Astrocyte (in vitro differentiated cells and primary cell): Measurements from ENCODE around the gene NMNAT3. TPM values are rescaled to one million over a fixed set of nuclear protein-coding genes. Genes with fewer than 3 reads are reported as not detected.

Experiments
- DNase-seq: peaks from one replicate; pipeline ENCODE4 v3.0.0-alpha.2; 2010; ENCODE audit warnings: low read depth
- FAIRE-seq: peaks from 2 replicates; lab custom pipeline; 2011; peaks lifted over from hg19 to GRCh38; lab: Jason Lieb, UNC
- H2AFZ ChIP-seq: 2 replicates; pipeline ENCODE4 v1.6.0; 2012; ENCODE audit warnings: low read depth, low read length, inconsistent platforms
- H3K27ac ChIP-seq: 2 replicates; pipeline ENCODE4 v1.5.1; 2011; ENCODE audit warnings: low read depth, low read length, inconsistent platforms
- H3K27me3 ChIP-seq: 2 replicates; pipeline ENCODE4 v1.6.0; 2011; ENCODE audit warnings: low read length, inconsistent platforms; ENCODE audit not compliant: insufficient read depth
- H3K36me3 ChIP-seq: 2 replicates; pipeline ENCODE4 v1.5.1; 2011; ENCODE audit warnings: low read length, inconsistent platforms; ENCODE audit not compliant: insufficient read depth
- H3K4me1 ChIP-seq: 2 replicates; pipeline ENCODE4 v1.5.1; 2011; ENCODE audit warnings: low read length, inconsistent platforms; ENCODE audit not compliant: insufficient read depth
- H3K4me2 ChIP-seq: 2 replicates; pipeline ENCODE4 v1.6.0; 2012; ENCODE audit warnings: low read length, inconsistent platforms
- H3K4me3 ChIP-seq: 2 replicates; pipeline ENCODE4 v1.5.1; 2011; ENCODE audit warnings: low read depth, mild to moderate bottlenecking, low read length, inconsistent platforms; ENCODE audit not compliant: insufficient read depth
- H3K79me2 ChIP-seq: 2 replicates; pipeline ENCODE4 v1.6.0; 2012; ENCODE audit warnings: mild to moderate bottlenecking, low read length, inconsistent platforms; ENCODE audit not compliant: insufficient read depth
- H3K9ac ChIP-seq: 2 replicates; pipeline ENCODE4 v1.6.0; 2012; ENCODE audit warnings: mild to moderate bottlenecking, low read length, inconsistent platforms
- H3K9me3 ChIP-seq: 2 replicates; pipeline ENCODE4 v1.5.1; 2012; ENCODE audit warnings: low read depth, mild to moderate bottlenecking, low read length, inconsistent platforms; ENCODE audit not compliant: insufficient read depth
- H4K20me1 ChIP-seq: 2 replicates; pipeline ENCODE4 v1.6.0; 2012; ENCODE audit warnings: low read length, inconsistent platforms; ENCODE audit not compliant: insufficient read depth
- H3K27ac Mint-ChIP-seq: one replicate; pipeline ENCODE4 v1.8.0; 2021; ENCODE audit warnings: mild to moderate bottlenecking, mixed read lengths; ENCODE audit not compliant: unreplicated experiment
- H3K27me3 Mint-ChIP-seq: one replicate; pipeline ENCODE4 v1.8.0; 2021; ENCODE audit warnings: low read depth, mixed read lengths; ENCODE audit not compliant: unreplicated experiment
- H3K36me3 Mint-ChIP-seq: one replicate; pipeline ENCODE4 v1.8.0; 2021; ENCODE audit warnings: low read depth, mixed read lengths; ENCODE audit not compliant: unreplicated experiment
- H3K4me1 Mint-ChIP-seq: one replicate; pipeline ENCODE4 v1.8.0; 2021; ENCODE audit warnings: low read depth, mixed read lengths; ENCODE audit not compliant: unreplicated experiment
- H3K4me3 Mint-ChIP-seq: one replicate; pipeline ENCODE4 v1.8.0; 2021; ENCODE audit warnings: mild to moderate bottlenecking, moderate library complexity, mixed read lengths; ENCODE audit not compliant: unreplicated experiment
- H3K9me3 Mint-ChIP-seq: one replicate; pipeline ENCODE4 v1.8.0; 2021; ENCODE audit warnings: mild to moderate bottlenecking, mixed read lengths; ENCODE audit not compliant: unreplicated experiment
- EZH2 ChIP-seq: IDR thresholded peaks from 2 replicates; pipeline ENCODE4 v1.6.1; 2012; ENCODE audit warnings: mild to moderate bottlenecking, low read length, inconsistent platforms; ENCODE audit not compliant: insufficient read depth
- total RNA-seq: library from RNA; stranded (reverse); gene quantifications from 2 replicates; pipeline ENCODE4 v1.2.1, GENCODE V29; 2021
- TF ChIP-seq, protein P1 (sequence below): IDR thresholded peaks from 2 replicates; pipeline ENCODE4 v1.5.1; 2011; ENCODE audit warnings: low read depth, mild to moderate bottlenecking, inconsistent platforms, low read length, moderate library complexity; ENCODE audit not compliant: insufficient read depth

The NMNAT3 gene
- total RNA-seq, 1 donor from 2014 or later: 1.3 TPM

DNA sequence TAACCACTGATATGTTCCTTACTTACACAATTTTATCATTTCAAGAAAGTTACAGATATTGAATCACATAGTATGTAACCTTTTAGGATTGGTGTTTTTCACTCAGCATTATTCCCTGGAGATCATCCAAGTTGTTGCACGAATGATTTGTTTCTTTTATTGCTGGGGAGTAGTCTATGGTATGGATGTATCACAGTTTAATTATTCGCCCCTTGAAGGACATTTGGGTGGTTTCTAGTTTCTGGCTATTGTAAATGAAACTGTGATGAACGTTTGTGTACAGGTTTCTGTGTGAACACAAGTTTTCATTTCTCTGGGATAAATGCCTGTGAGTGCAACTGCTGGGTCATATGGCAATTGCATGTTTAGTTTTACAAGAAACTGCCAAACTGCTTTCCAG, 68.8 kb downstream of the NMNAT3 start:
- no peak overlapping the region for H3K27ac Mint-ChIP-seq
- H3K4me3 Mint-ChIP-seq: no peak overlapping the region
- no peaks in the 10 kb centered on the region for H3K27me3 Mint-ChIP-seq
- DNase-seq (no peak), FAIRE-seq (no peak)
- Histone ChIP-seq H3K27ac (no peak overlapping the region), H4K20me1 (no peaks in the 10 kb centered on the region), H3K79me2 (no peaks in the 10 kb centered on the region), H3K36me3 (no peaks in the 10 kb centered on the region), H3K4me3 (no peak overlapping the region), H2AFZ (no peak overlapping the region), H3K4me2 (no peak overlapping the region), H3K4me1 (no peaks in the 10 kb centered on the region), H3K27me3 (no peaks in the 10 kb centered on the region), H3K9ac (no peak overlapping the region), H3K9me3 (no peaks in the 10 kb centered on the region)
- no peaks in the 10 kb centered on the region for H3K36me3 Mint-ChIP-seq
- TF ChIP-seq, protein P1, sequence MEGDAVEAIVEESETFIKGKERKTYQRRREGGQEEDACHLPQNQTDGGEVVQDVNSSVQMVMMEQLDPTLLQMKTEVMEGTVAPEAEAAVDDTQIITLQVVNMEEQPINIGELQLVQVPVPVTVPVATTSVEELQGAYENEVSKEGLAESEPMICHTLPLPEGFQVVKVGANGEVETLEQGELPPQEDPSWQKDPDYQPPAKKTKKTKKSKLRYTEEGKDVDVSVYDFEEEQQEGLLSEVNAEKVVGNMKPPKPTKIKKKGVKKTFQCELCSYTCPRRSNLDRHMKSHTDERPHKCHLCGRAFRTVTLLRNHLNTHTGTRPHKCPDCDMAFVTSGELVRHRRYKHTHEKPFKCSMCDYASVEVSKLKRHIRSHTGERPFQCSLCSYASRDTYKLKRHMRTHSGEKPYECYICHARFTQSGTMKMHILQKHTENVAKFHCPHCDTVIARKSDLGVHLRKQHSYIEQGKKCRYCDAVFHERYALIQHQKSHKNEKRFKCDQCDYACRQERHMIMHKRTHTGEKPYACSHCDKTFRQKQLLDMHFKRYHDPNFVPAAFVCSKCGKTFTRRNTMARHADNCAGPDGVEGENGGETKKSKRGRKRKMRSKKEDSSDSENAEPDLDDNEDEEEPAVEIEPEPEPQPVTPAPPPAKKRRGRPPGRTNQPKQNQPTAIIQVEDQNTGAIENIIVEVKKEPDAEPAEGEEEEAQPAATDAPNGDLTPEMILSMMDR: no peak
- no peak for TF ChIP-seq EZH2
- no peaks in the 10 kb centered on the region for H3K9me3 Mint-ChIP-seq
- H3K4me1 Mint-ChIP-seq: no peaks in the 10 kb centered on the region

DNA sequence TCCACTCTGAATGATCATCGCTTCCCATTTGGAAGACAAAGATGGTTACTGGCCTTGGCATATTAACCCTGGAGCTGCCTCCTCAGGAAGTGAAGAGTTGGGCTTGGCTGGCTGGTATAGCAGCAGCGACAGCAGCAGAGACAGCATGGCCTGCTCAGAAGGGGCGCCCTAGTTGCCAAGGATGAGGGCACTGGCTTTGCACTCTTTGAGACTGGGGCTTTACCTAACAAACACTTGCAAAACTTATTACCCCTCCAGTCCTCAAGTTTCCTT, 69.7 kb downstream of the NMNAT3 start:
- no peak overlapping the region for H3K4me3 Mint-ChIP-seq
- Histone ChIP-seq H3K79me2 (no peaks in the 10 kb centered on the region), H3K27ac (no peak overlapping the region), H3K9ac (no peak overlapping the region), H3K27me3 (no peaks in the 10 kb centered on the region), H3K4me2 (no peak overlapping the region), H3K9me3 (no peaks in the 10 kb centered on the region), H3K36me3 (no peaks in the 10 kb centered on the region), H2AFZ (no peak overlapping the region), H4K20me1 (no peaks in the 10 kb centered on the region), H3K4me1 (no peaks in the 10 kb centered on the region), H3K4me3 (no peak overlapping the region)
- no peaks in the 10 kb centered on the region for H3K36me3 Mint-ChIP-seq
- TF ChIP-seq, protein P1: no peak
- TF ChIP-seq EZH2: no peak
- no peaks in the 10 kb centered on the region for H3K27me3 Mint-ChIP-seq
- H3K27ac Mint-ChIP-seq: no peak overlapping the region
- H3K4me1 Mint-ChIP-seq: no peaks in the 10 kb centered on the region
- no peak for DNase-seq
- H3K9me3 Mint-ChIP-seq: no peaks in the 10 kb centered on the region
- FAIRE-seq: no peak

DNA sequence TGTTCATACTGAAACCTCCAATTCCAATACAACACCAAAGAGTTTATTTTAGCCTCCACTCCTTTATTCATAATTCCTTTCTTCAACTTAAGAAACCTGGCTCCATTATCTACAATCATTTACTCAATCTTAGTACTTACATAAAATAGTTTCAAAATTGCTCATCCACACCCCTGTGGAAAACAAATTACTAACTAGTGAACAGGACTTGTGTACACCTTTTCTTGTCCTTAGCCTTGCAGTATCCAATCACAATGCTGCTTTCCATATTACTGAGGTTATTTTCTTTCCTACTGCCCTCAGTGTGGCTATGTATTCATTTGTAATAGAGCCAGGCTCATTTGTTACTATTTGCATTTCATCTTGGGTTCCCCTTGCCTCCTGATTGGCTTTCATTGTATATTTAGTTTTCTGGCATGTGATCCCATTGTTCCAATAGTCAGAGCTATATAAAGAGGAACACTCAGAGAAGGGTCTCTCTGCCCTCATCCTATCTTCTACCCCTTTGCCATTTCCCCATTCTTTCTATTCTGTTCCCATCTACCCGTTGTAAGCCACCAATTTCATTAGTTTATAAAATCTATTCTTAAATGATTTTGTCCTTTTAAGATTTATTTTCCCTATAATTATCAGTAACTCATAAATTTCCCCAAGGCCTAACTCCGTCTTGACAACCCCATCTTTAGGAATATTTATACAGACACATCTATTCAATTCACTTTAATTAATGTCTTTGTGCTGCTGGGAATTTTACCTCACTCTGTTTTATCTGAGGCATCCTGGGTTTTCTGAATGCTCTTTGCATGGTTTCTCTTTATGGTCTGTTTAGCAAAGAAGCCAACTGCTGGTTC, 70.3 kb downstream of the NMNAT3 start:
- no peak for DNase-seq
- no peak overlapping the region for H3K4me2 ChIP-seq
- no peak overlapping the region for H2AFZ ChIP-seq
- no peak for FAIRE-seq
- no peaks in the 10 kb centered on the region for H4K20me1 ChIP-seq
- Mint-ChIP-seq H3K9me3 (no peaks in the 10 kb centered on the region), H3K27ac (no peak overlapping the region), H3K4me1 (no peaks in the 10 kb centered on the region), H3K36me3 (no peaks in the 10 kb centered on the region), H3K27me3 (no peaks in the 10 kb centered on the region), H3K4me3 (no peak overlapping the region)
- no peaks in the 10 kb centered on the region for H3K79me2 ChIP-seq
- no peak for TF ChIP-seq EZH2
- TF ChIP-seq, protein P1: no peak
- no peaks in the 10 kb centered on the region for H3K4me1 ChIP-seq
- no peak overlapping the region for H3K9ac ChIP-seq
- no peaks in the 10 kb centered on the region for H3K27me3 ChIP-seq
- H3K27ac ChIP-seq: no peak overlapping the region
- H3K36me3 ChIP-seq: no peaks in the 10 kb centered on the region
- no peaks in the 10 kb centered on the region for H3K9me3 ChIP-seq
- no peak overlapping the region for H3K4me3 ChIP-seq
